Lower lobe of right lung (tissue), 2 donors: ENCODE results near the gene COQ10B. TPM values are rescaled to one million over a fixed set of nuclear protein-coding genes. Genes with fewer than 3 reads are reported as not detected.

Experiments used
- ATAC-seq, 2 donors: fragments of 200-7000 bp; cut with Tn5 transposase; one replicate each; pipeline ENCODE4 v1.9.1; 2020 to 2022; ENCODE audit warnings: mild to moderate bottlenecking in 2 of 2, moderate library complexity in 2 of 2
- DNase-seq: peaks from one replicate; pipeline ENCODE4 v3.0.0-alpha.2; 2020
- H3K27ac ChIP-seq: fragments of 200-600 bp; one replicate; pipeline ENCODE4 v1.8.0; 2022
- H3K27me3 ChIP-seq: fragments of 200-600 bp; one replicate; pipeline ENCODE4 v1.8.0; 2022; ENCODE audit warnings: low read depth
- H3K36me3 ChIP-seq: fragments of 200-600 bp; one replicate; pipeline ENCODE4 v1.8.0; 2022; ENCODE audit warnings: mild to moderate bottlenecking
- H3K4me1 ChIP-seq: fragments of 200-600 bp; one replicate; pipeline ENCODE4 v1.8.0; 2022
- H3K4me3 ChIP-seq: fragments of 200-600 bp; one replicate; pipeline ENCODE4 v1.8.0; 2022; ENCODE audit warnings: mild to moderate bottlenecking
- H3K9me3 ChIP-seq: fragments of 200-600 bp; one replicate; pipeline ENCODE4 v1.8.0; 2022
- CTCF ChIP-seq: fragments of 200-600 bp; IDR thresholded peaks from one replicate; pipeline ENCODE4 v1.8.0; 2022; ENCODE audit warnings: antibody characterized with exemption, mild to moderate bottlenecking
- intact Hi-C: fragments of 100-400 bp; cut with DNase I; formaldehyde crosslinking; loops from one replicate; pipeline ENCODE4 v1.11.0; 2022
- total RNA-seq: library from RNA; stranded (reverse); fragmentation: NEBNext Ultra II Directional; extraction: Animal tissue kit (Norgen Biotek cat#: 25700); gene quantifications from one replicate; pipeline ENCODE4 v1.2.1, GENCODE V29; 2021
- donor health status: DM: no; HTN: yes; CAD: no; lungs with severe emphysema.

COQ10B gene
- total RNA-seq, 1 donor from 2014 or later = 24.3 TPM

- peak overlapping the region; percentile 90 for H3K4me3 ChIP-seq
- ATAC-seq = no peak
- intact Hi-C loops = no loop called here
- H3K9me3 ChIP-seq = no peaks in the 10 kb centered on the region
- H3K27ac ChIP-seq = peak overlapping the region; percentile 100
- no peak for DNase-seq
- peaks cover 16% of the 10 kb centered on the region for H3K4me1 ChIP-seq
- no peaks in the 10 kb centered on the region for H3K27me3 ChIP-seq
- no peaks in the 10 kb centered on the region for H3K36me3 ChIP-seq
- no peak for TF ChIP-seq CTCF
Measured at GRCh38 chr2:197452754-197453122, 614 bp upstream of the COQ10B start.

GRCh38 chr2:197453914-197454398, 604 bp downstream of the COQ10B start:
- no peak for TF ChIP-seq CTCF
- Histone ChIP-seq H3K4me3 (peak overlapping the region; percentile 90), H3K9me3 (no peaks in the 10 kb centered on the region), H3K36me3 (no peaks in the 10 kb centered on the region), H3K4me1 (peaks cover 16% of the 10 kb centered on the region), H3K27ac (peak overlapping the region; percentile 100), H3K27me3 (no peaks in the 10 kb centered on the region)
- ATAC-seq (peak; percentile 75 to 82), DNase-seq (no peak)
- intact Hi-C loops = no loop called here

GRCh38 chr2:197454923-197455322, 1.6 kb downstream of the COQ10B start:
- peak overlapping the region; percentile 100 for H3K27ac ChIP-seq
- H3K9me3 ChIP-seq = no peaks in the 10 kb centered on the region

GRCh38 chr2:197455428-197455827, 2.1 kb downstream of the COQ10B start:
- Histone ChIP-seq H3K9me3 (no peaks in the 10 kb centered on the region), H3K36me3 (peaks cover 12% of the 10 kb centered on the region), H3K4me3 (peak overlapping the region; percentile 90), H3K27me3 (no peaks in the 10 kb centered on the region), H3K27ac (no peak overlapping the region), H3K4me1 (peaks cover 16% of the 10 kb centered on the region)
- intact Hi-C loops = no loop called here
- ATAC-seq (no peak), DNase-seq (no peak)
- TF ChIP-seq CTCF = no peak

More at GRCh38 chr2:197454923-197455322, 1.6 kb downstream of the COQ10B start:
- DNase-seq (no peak), ATAC-seq (no peak)
- intact Hi-C loops = no loop called here
- peak overlapping the region; percentile 90 for H3K4me3 ChIP-seq
- peaks cover 16% of the 10 kb centered on the region for H3K4me1 ChIP-seq
- H3K27me3 ChIP-seq = no peaks in the 10 kb centered on the region
- no peak for TF ChIP-seq CTCF
- H3K36me3 ChIP-seq = peaks cover 7% of the 10 kb centered on the region

- ATAC-seq = no peak
- Histone ChIP-seq H3K27me3 (no peaks in the 10 kb centered on the region), H3K27ac (no peak overlapping the region), H3K4me3 (no peak overlapping the region), H3K4me1 (peaks cover 6% of the 10 kb centered on the region), H3K36me3 (peaks cover 59% of the 10 kb centered on the region), H3K9me3 (no peaks in the 10 kb centered on the region)
- intact Hi-C loops = no loop called here
- DNase-seq = no peak
- TF ChIP-seq CTCF = no peak
Measured at GRCh38 chr2:197460649-197461048, 7.3 kb downstream of the COQ10B start.

GRCh38 chr2:197461057-197461456, 7.7 kb downstream of the COQ10B start:
- Histone ChIP-seq H3K27ac (no peak overlapping the region), H3K4me1 (peaks cover 6% of the 10 kb centered on the region), H3K27me3 (no peaks in the 10 kb centered on the region), H3K9me3 (no peaks in the 10 kb centered on the region), H3K36me3 (peaks cover 63% of the 10 kb centered on the region), H3K4me3 (no peak overlapping the region)
- ATAC-seq = no peak
- intact Hi-C loops = no loop called here
- no peak for TF ChIP-seq CTCF
- no peak for DNase-seq
